Measurements from ENCODE around the gene CAMK2N1. TPM values are rescaled to one million over a fixed set of nuclear protein-coding genes. Genes with fewer than 3 reads are reported as not detected.

CAMK2N1 gene
- total and polyA plus RNA-seq, 2 of the 13 experiments (the other 11 are each of a cell fraction or from before 2014, with no cell fraction given): 38.0 to 38.6 TPM

DNA sequence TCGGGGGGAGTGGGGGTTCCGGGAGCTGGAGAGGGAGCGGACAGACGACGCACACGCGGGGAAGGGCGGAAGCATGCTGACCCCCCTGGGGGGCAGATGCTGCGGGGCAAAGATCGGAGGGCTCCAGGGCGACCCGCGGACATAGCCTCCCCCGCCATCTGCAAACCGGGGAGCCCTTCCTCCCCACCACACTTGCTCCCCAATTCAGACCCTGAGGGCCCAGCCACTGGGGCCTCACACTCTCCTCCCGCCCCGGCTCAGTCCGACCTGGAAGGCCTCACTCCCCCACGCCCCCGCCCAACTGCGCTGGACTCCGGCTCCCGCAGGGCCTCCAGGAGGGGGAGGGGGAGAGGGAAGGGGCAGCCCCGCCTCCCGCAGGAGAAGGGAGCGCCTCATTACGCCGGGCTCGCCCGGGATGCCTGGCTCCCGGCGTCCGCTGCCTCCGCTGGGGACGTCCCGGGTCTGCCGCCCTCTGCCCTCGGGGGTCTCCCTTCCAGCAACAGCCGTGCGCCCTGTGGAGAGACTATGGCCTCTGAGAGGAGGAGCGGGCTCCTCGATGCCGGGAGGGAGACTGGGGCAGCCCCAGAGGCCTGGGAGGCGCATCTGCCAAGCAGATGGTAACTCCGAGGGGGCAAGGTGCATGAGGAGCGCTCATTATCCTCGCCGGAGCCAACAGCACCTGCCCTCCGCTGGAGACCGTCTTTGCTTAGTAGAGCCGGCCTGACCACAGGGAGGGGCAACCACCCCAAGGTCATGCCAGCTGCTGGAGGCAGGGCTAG is 636 bp upstream of the CAMK2N1 start (continued):
- TF ChIP-seq, protein P1, sequence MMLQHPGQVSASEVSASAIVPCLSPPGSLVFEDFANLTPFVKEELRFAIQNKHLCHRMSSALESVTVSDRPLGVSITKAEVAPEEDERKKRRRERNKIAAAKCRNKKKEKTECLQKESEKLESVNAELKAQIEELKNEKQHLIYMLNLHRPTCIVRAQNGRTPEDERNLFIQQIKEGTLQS (CRISPR knock-in tag; IDR thresholded peaks at IDR 0.05): peak; percentile 29; the same call in 1 of the 2 replicates
- TF ChIP-seq THYN1 (CRISPR knock-in tag; IDR thresholded peaks at IDR 0.05; ENCODE audit: borderline replicate concordance, low read depth): peak; percentile 82; the same call in 1 of the 2 replicates
- TF ChIP-seq FOXK1 (CRISPR knock-in tag; IDR thresholded peaks at IDR 0.05; ENCODE audit: borderline replicate concordance, low read depth): peak; percentile 20; the same call in 1 of the 2 replicates
- TF ChIP-seq, protein P2, sequence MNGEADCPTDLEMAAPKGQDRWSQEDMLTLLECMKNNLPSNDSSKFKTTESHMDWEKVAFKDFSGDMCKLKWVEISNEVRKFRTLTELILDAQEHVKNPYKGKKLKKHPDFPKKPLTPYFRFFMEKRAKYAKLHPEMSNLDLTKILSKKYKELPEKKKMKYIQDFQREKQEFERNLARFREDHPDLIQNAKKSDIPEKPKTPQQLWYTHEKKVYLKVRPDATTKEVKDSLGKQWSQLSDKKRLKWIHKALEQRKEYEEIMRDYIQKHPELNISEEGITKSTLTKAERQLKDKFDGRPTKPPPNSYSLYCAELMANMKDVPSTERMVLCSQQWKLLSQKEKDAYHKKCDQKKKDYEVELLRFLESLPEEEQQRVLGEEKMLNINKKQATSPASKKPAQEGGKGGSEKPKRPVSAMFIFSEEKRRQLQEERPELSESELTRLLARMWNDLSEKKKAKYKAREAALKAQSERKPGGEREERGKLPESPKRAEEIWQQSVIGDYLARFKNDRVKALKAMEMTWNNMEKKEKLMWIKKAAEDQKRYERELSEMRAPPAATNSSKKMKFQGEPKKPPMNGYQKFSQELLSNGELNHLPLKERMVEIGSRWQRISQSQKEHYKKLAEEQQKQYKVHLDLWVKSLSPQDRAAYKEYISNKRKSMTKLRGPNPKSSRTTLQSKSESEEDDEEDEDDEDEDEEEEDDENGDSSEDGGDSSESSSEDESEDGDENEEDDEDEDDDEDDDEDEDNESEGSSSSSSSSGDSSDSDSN (CRISPR knock-in tag; IDR thresholded peaks at IDR 0.05): peak; percentile 93
- TF ChIP-seq, protein P3, sequence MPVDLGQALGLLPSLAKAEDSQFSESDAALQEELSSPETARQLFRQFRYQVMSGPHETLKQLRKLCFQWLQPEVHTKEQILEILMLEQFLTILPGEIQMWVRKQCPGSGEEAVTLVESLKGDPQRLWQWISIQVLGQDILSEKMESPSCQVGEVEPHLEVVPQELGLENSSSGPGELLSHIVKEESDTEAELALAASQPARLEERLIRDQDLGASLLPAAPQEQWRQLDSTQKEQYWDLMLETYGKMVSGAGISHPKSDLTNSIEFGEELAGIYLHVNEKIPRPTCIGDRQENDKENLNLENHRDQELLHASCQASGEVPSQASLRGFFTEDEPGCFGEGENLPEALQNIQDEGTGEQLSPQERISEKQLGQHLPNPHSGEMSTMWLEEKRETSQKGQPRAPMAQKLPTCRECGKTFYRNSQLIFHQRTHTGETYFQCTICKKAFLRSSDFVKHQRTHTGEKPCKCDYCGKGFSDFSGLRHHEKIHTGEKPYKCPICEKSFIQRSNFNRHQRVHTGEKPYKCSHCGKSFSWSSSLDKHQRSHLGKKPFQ (CRISPR knock-in tag; IDR thresholded peaks at IDR 0.05; ENCODE audit: insufficient replicate concordance): peak; percentile 84
- TF ChIP-seq YEATS2 (CRISPR knock-in tag; IDR thresholded peaks at IDR 0.05; ENCODE audit: borderline replicate concordance): peak; percentile 55; the same call in 1 of the 2 replicates
- TF ChIP-seq ZNF766 (CRISPR knock-in tag; IDR thresholded peaks at IDR 0.05; ENCODE audit: borderline replicate concordance): no peak; the same call in 1 of the 2 replicates
- TF ChIP-seq ZNF292 (CRISPR knock-in tag; IDR thresholded peaks at IDR 0.05; ENCODE audit: borderline replicate concordance, low read depth): peak; percentile 66; the same call in 1 of the 2 replicates
- TF ChIP-seq, protein P4, sequence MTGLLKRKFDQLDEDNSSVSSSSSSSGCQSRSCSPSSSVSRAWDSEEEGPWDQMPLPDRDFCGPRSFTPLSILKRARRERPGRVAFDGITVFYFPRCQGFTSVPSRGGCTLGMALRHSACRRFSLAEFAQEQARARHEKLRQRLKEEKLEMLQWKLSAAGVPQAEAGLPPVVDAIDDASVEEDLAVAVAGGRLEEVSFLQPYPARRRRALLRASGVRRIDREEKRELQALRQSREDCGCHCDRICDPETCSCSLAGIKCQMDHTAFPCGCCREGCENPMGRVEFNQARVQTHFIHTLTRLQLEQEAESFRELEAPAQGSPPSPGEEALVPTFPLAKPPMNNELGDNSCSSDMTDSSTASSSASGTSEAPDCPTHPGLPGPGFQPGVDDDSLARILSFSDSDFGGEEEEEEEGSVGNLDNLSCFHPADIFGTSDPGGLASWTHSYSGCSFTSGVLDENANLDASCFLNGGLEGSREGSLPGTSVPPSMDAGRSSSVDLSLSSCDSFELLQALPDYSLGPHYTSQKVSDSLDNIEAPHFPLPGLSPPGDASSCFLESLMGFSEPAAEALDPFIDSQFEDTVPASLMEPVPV (CRISPR knock-in tag; IDR thresholded peaks at IDR 0.05): peak; percentile 60; the same call in 1 of the 2 replicates
- TF ChIP-seq, protein P5, sequence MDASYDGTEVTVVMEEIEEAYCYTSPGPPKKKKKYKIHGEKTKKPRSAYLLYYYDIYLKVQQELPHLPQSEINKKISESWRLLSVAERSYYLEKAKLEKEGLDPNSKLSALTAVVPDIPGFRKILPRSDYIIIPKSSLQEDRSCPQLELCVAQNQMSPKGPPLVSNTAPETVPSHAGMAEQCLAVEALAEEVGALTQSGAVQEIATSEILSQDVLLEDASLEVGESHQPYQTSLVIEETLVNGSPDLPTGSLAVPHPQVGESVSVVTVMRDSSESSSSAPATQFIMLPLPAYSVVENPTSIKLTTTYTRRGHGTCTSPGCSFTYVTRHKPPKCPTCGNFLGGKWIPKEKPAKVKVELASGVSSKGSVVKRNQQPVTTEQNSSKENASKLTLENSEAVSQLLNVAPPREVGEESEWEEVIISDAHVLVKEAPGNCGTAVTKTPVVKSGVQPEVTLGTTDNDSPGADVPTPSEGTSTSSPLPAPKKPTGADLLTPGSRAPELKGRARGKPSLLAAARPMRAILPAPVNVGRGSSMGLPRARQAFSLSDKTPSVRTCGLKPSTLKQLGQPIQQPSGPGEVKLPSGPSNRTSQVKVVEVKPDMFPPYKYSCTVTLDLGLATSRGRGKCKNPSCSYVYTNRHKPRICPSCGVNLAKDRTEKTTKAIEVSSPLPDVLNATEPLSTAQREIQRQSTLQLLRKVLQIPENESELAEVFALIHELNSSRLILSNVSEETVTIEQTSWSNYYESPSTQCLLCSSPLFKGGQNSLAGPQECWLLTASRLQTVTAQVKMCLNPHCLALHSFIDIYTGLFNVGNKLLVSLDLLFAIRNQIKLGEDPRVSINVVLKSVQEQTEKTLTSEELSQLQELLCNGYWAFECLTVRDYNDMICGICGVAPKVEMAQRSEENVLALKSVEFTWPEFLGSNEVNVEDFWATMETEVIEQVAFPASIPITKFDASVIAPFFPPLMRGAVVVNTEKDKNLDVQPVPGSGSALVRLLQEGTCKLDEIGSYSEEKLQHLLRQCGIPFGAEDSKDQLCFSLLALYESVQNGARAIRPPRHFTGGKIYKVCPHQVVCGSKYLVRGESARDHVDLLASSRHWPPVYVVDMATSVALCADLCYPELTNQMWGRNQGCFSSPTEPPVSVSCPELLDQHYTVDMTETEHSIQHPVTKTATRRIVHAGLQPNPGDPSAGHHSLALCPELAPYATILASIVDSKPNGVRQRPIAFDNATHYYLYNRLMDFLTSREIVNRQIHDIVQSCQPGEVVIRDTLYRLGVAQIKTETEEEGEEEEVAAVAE (CRISPR knock-in tag; IDR thresholded peaks at IDR 0.05; ENCODE audit: borderline replicate concordance): peak; percentile 63; the same call in 1 of the 2 replicates
- no peak for TF ChIP-seq FOSL1 (CRISPR knock-in tag; IDR thresholded peaks at IDR 0.05; ENCODE audit: borderline replicate concordance)
- peak; percentile 71 for TF ChIP-seq HNF4A (CRISPR knock-in tag; IDR thresholded peaks at IDR 0.05)
- TF ChIP-seq SMYD3 (CRISPR knock-in tag; IDR thresholded peaks at IDR 0.05): 0 out of 2 replicates have a peak, but pooled peaks have one; percentile 31
